GM20431 (cell line): ENCODE measurements around the gene MCFD2.
"Not testable (repeated sequence)": the region's sequence is repeated elsewhere in the genome, so short reads cannot be mapped to it uniquely, and the experiment has no call there.

Source experiments
- in situ Hi-C: fragments of 300-500 bp; cut with MseI, MboI; formaldehyde crosslinking; loops from one replicate; pipeline ENCODE4 v1.15.0; 2020; ENCODE audit warnings: low sequenced_read_pairs; ENCODE audit not compliant: unreplicated experiment

MCFD2 gene

GRCh38 chr2:46875962-46876689 is 39.5 kb downstream of the MCFD2 start:
- in situ Hi-C loops = not testable (repeated sequence)

GRCh38 chr2:46875226-46875899 is 40.2 kb downstream of the MCFD2 start:
- in situ Hi-C loops = no loop called here

GRCh38 chr2:46874236-46874929 is 41.2 kb downstream of the MCFD2 start:
- in situ Hi-C loops = no loop called here

GRCh38 chr2:46873604-46874068 is 42.0 kb downstream of the MCFD2 start:
- in situ Hi-C loops = no loop called here

- in situ Hi-C loops = no loop called here
Observed at GRCh38 chr2:46872902-46873603, 42.6 kb downstream of the MCFD2 start.

GRCh38 chr2:46871976-46872381 is 43.6 kb downstream of the MCFD2 start:
- in situ Hi-C loops = no loop called here

- in situ Hi-C loops = no loop called here
Observed at GRCh38 chr2:46870051-46870839, 45.4 kb downstream of the MCFD2 start.

- in situ Hi-C loops = loop anchor here (10.0 kb wide), 1 partner anchor 215 kb away; no protein-coding TSS in a partner anchor
Observed at GRCh38 chr2:46869621-46870020, 46.0 kb downstream of the MCFD2 start.

GRCh38 chr2:46866770-46867246 is 48.8 kb downstream of the MCFD2 start:
- in situ Hi-C loops = loop anchor here (10.0 kb wide), 1 partner anchor 212 kb away; no protein-coding TSS in a partner anchor

- in situ Hi-C loops = loop anchor here (10.0 kb wide), 1 partner anchor 211 kb away; no protein-coding TSS in a partner anchor
Observed at GRCh38 chr2:46865181-46865970, 50.2 kb downstream of the MCFD2 start.

GRCh38 chr2:46863882-46864281 is 51.7 kb downstream of the MCFD2 start:
- in situ Hi-C loops = loop anchor here (10.0 kb wide), 1 partner anchor 209 kb away; no protein-coding TSS in a partner anchor

GRCh38 chr2:46862514-46862913 is 53.1 kb downstream of the MCFD2 start:
- in situ Hi-C loops = loop anchor here (10.0 kb wide), 1 partner anchor 208 kb away; no protein-coding TSS in a partner anchor

GRCh38 chr2:46861916-46862315 is 53.7 kb downstream of the MCFD2 start:
- in situ Hi-C loops = loop anchor here (10.0 kb wide), 1 partner anchor 207 kb away; no protein-coding TSS in a partner anchor

- in situ Hi-C loops = no loop called here
Observed at GRCh38 chr2:46859482-46859881, 56.1 kb downstream of the MCFD2 start.

- in situ Hi-C loops = no loop called here
Observed at GRCh38 chr2:46858702-46859090, 56.9 kb downstream of the MCFD2 start.

GRCh38 chr2:46857871-46858701 is 57.5 kb downstream of the MCFD2 start:
- in situ Hi-C loops = no loop called here

- in situ Hi-C loops = no loop called here
Observed at GRCh38 chr2:46856336-46856735, 59.3 kb downstream of the MCFD2 start.
